Stimulated activated CD4-positive, alpha-beta T cell treated with anti-CD3 and anti-CD28 coated beads, Interleukin-12 subunit alpha, Interleukin-12 subunit beta, amount 100 ng/mL, for 48 hours (primary cell): ENCODE data around the gene FUT7.

ENCODE experiments used
- DNase-seq, 3 donors: peaks; one replicate each; pipeline ENCODE4 v3.0.0-alpha.2; 2020; ENCODE audit warnings: low read depth in 2 of 3, low spot score in 1 of 3

Gene FUT7

GRCh38 chr9:137050570-137050969, 18.7 kb upstream of the FUT7 start:
- no peak for DNase-seq

GRCh38 chr9:137049544-137050449, 17.9 kb upstream of the FUT7 start:
- DNase-seq = peak in 1 of 3 donors; percentile 60

- no peak for DNase-seq
These were observed 17.0 kb upstream of the FUT7 start for GRCh38 chr9:137048655-137049543.

- DNase-seq = peak; percentile 60 to 82 (median 82)
These were observed 14.3 kb upstream of the FUT7 start, which contains the start of gene NPDC1 for GRCh38 chr9:137046088-137046787. Gene NPDC1, minus strand, starts transcription at chr9:137046177. Its CDS starts 188 bp downstream, at chr9:137045989.

- DNase-seq = no peak
These were observed 13.6 kb upstream of the FUT7 start for GRCh38 chr9:137045294-137046087.

- no peak for DNase-seq
These were observed 12.8 kb upstream of the FUT7 start for GRCh38 chr9:137044502-137045177.

GRCh38 chr9:137044037-137044436, 12.1 kb upstream of the FUT7 start:
- DNase-seq = no peak

- DNase-seq = no peak
These were observed 11.2 kb upstream of the FUT7 start for GRCh38 chr9:137042751-137043727.

- no peak for DNase-seq
These were observed 9.2 kb upstream of the FUT7 start for GRCh38 chr9:137041124-137041523.

- DNase-seq = no peak
These were observed 8.7 kb upstream of the FUT7 start for GRCh38 chr9:137040568-137040967.

GRCh38 chr9:137039611-137040366, 7.9 kb upstream of the FUT7 start:
- DNase-seq = no peak

GRCh38 chr9:137038916-137039315, 7.0 kb upstream of the FUT7 start:
- no peak for DNase-seq

GRCh38 chr9:137037483-137037882, 5.6 kb upstream of the FUT7 start:
- DNase-seq = no peak

GRCh38 chr9:137037035-137037434, 5.1 kb upstream of the FUT7 start:
- DNase-seq = no peak

GRCh38 chr9:137035937-137036336, 4.0 kb upstream of the FUT7 start:
- DNase-seq = no peak

GRCh38 chr9:137035507-137035834, 3.6 kb upstream of the FUT7 start:
- DNase-seq = no peak

GRCh38 chr9:137034709-137035506, 3.0 kb upstream of the FUT7 start:
- DNase-seq = peak; percentile 77 to 87 (median 83)
